NB4 (cell line): ENCODE results near the gene RAPGEFL1.

Source experiments
- POLR2A ChIP-seq: IDR thresholded peaks from 2 replicates; pipeline ENCODE4 v1.6.1; 2011; ENCODE audit warnings: mild to moderate bottlenecking; ENCODE audit not compliant: insufficient read length; ENCODE audit errors: extremely low read depth
- TF ChIP-seq, protein P1 (sequence below): IDR thresholded peaks from one replicate; pipeline ENCODE4 v1.5.1; 2012; ENCODE audit warnings: low read depth, low read length

DNA sequence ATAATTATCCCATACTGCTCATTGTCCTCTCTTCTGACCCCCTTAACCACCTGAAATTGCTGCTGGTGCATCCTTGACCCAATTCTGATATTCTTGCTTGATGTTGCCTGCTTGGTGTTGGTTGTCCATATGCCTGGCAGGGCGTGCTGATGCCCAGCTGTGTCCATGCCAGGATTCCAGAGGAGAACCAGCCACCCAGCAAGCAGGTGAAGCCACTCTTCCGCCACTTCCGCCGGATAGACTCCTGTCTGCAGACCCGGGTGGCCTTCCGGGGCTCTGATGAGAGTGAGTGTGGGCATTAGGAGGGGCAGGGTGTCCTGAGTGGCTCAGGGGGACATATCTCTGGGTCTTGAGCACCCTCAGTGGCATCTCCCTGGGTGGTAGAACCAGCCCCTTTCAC, 11.4 kb downstream of the RAPGEFL1 start:
- TF ChIP-seq, protein P1, sequence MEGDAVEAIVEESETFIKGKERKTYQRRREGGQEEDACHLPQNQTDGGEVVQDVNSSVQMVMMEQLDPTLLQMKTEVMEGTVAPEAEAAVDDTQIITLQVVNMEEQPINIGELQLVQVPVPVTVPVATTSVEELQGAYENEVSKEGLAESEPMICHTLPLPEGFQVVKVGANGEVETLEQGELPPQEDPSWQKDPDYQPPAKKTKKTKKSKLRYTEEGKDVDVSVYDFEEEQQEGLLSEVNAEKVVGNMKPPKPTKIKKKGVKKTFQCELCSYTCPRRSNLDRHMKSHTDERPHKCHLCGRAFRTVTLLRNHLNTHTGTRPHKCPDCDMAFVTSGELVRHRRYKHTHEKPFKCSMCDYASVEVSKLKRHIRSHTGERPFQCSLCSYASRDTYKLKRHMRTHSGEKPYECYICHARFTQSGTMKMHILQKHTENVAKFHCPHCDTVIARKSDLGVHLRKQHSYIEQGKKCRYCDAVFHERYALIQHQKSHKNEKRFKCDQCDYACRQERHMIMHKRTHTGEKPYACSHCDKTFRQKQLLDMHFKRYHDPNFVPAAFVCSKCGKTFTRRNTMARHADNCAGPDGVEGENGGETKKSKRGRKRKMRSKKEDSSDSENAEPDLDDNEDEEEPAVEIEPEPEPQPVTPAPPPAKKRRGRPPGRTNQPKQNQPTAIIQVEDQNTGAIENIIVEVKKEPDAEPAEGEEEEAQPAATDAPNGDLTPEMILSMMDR: no peak
- no peak for TF ChIP-seq POLR2A
